ENCODE data around the gene ADNP. TPM values are rescaled to one million over a fixed set of nuclear protein-coding genes. Genes with fewer than 3 reads are reported as not detected.

ADNP gene
- polyA plus RNA-seq, 1 of the 3 experiments (the other 2 are of a cell fraction): 13.3 TPM

DNA sequence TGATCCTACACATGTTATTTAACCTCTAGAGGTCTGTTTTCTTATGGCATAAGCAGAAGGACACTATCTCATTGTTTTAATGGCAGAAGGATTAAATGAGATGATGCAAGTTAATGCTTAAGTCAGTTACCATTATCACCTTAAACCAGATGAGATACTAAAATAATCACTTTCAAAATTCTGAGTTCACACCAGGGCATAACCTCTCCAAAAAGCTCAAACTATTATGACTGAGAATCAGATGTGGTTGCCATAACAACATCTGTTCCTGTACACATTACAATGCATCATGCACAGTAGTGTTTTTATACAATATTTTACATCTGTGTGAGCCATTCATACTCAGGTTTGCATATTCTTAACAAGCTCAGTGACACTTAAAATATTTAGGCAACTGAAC, 10.2 kb downstream of the ADNP start:
- Histone ChIP-seq H3K27me3 (ENCODE audit: insufficient read depth) (no peaks in the 10 kb centered on the region), H3F3A (replicated peaks; ENCODE audit: insufficient read depth) (peaks cover 27% of the 10 kb centered on the region), H3K9ac (no peak overlapping the region; the same call in 1 of the 2 replicates), H3K79me2 (ENCODE audit: insufficient read depth) (peaks cover 100% of the 10 kb centered on the region), H4K20me1 (ENCODE audit: insufficient read depth) (peaks cover 100% of the 10 kb centered on the region), H3K9me2 (no peaks in the 10 kb centered on the region), H3K4me2 (peak overlapping the region; percentile 22; the same call in 1 of the 2 replicates), H3K4me1 (ENCODE audit: control insufficient read depth in 1 of 2, insufficient read depth in 2 of 2, low read depth in 1 of 2, low read length in 1 of 2) (peaks cover 30 to 37% of the 10 kb centered on the region in 2 experiments; a peak in 3 of 4 replicates), H3K27ac (ENCODE audit: low read depth in 2 of 2, low read length in 1 of 2) (peak overlapping the region in 1 of 2 experiments; percentile 46; a peak in 2 of 4 replicates), H2AFZ (ENCODE audit: low read depth) (no peak overlapping the region), H3K36me3 (replicated peaks in 1 of 2; ENCODE audit: control insufficient read depth in 1 of 2, insufficient read depth in 2 of 2, low read length in 1 of 2) (peaks cover 46 to 51% of the 10 kb centered on the region in 2 experiments), H3K4me3 (ENCODE audit: low read depth in 2 of 2, low read length in 1 of 2) (no peak overlapping the region), H3K9me3 (no peaks in the 10 kb centered on the region)
- POLR2A ChIA-PET: no interaction called here
- no peak for DNase-seq
- CTCF ChIA-PET: interaction anchor here (0.9 to 16.1 kb wide), 3 partner anchors 9 to 130 kb away, joined by 3 to 340 read pairs (median 58); partner anchors contain the start of genes ADNP and BCAS4
- TF ChIP-seq, protein P1, sequence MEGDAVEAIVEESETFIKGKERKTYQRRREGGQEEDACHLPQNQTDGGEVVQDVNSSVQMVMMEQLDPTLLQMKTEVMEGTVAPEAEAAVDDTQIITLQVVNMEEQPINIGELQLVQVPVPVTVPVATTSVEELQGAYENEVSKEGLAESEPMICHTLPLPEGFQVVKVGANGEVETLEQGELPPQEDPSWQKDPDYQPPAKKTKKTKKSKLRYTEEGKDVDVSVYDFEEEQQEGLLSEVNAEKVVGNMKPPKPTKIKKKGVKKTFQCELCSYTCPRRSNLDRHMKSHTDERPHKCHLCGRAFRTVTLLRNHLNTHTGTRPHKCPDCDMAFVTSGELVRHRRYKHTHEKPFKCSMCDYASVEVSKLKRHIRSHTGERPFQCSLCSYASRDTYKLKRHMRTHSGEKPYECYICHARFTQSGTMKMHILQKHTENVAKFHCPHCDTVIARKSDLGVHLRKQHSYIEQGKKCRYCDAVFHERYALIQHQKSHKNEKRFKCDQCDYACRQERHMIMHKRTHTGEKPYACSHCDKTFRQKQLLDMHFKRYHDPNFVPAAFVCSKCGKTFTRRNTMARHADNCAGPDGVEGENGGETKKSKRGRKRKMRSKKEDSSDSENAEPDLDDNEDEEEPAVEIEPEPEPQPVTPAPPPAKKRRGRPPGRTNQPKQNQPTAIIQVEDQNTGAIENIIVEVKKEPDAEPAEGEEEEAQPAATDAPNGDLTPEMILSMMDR (IDR thresholded peaks at IDR 0.05): no peak
- TF ChIP-seq, protein P2, sequence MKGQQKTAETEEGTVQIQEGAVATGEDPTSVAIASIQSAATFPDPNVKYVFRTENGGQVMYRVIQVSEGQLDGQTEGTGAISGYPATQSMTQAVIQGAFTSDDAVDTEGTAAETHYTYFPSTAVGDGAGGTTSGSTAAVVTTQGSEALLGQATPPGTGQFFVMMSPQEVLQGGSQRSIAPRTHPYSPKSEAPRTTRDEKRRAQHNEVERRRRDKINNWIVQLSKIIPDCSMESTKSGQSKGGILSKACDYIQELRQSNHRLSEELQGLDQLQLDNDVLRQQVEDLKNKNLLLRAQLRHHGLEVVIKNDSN (IDR thresholded peaks at IDR 0.05; ENCODE audit: borderline replicate concordance, low read depth): no peak
- TF ChIP-seq, protein P3, sequence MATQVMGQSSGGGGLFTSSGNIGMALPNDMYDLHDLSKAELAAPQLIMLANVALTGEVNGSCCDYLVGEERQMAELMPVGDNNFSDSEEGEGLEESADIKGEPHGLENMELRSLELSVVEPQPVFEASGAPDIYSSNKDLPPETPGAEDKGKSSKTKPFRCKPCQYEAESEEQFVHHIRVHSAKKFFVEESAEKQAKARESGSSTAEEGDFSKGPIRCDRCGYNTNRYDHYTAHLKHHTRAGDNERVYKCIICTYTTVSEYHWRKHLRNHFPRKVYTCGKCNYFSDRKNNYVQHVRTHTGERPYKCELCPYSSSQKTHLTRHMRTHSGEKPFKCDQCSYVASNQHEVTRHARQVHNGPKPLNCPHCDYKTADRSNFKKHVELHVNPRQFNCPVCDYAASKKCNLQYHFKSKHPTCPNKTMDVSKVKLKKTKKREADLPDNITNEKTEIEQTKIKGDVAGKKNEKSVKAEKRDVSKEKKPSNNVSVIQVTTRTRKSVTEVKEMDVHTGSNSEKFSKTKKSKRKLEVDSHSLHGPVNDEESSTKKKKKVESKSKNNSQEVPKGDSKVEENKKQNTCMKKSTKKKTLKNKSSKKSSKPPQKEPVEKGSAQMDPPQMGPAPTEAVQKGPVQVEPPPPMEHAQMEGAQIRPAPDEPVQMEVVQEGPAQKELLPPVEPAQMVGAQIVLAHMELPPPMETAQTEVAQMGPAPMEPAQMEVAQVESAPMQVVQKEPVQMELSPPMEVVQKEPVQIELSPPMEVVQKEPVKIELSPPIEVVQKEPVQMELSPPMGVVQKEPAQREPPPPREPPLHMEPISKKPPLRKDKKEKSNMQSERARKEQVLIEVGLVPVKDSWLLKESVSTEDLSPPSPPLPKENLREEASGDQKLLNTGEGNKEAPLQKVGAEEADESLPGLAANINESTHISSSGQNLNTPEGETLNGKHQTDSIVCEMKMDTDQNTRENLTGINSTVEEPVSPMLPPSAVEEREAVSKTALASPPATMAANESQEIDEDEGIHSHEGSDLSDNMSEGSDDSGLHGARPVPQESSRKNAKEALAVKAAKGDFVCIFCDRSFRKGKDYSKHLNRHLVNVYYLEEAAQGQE (IDR thresholded peaks at IDR 0.05; ENCODE audit: low read depth, low read length): no peak
- TF ChIP-seq GATA2 (CRISPR knock-in tag; IDR thresholded peaks at IDR 0.05): no peak
- TF ChIP-seq RXRA (IDR thresholded peaks at IDR 0.05; ENCODE audit: borderline replicate concordance, low read depth): no peak
- TF ChIP-seq YY1 (IDR thresholded peaks at IDR 0.05; ENCODE audit: low read depth): no peak
- TF ChIP-seq, protein P4, sequence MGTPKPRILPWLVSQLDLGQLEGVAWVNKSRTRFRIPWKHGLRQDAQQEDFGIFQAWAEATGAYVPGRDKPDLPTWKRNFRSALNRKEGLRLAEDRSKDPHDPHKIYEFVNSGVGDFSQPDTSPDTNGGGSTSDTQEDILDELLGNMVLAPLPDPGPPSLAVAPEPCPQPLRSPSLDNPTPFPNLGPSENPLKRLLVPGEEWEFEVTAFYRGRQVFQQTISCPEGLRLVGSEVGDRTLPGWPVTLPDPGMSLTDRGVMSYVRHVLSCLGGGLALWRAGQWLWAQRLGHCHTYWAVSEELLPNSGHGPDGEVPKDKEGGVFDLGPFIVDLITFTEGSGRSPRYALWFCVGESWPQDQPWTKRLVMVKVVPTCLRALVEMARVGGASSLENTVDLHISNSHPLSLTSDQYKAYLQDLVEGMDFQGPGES (IDR thresholded peaks at IDR 0.05; ENCODE audit: low read depth, low read length): no peak

DNA sequence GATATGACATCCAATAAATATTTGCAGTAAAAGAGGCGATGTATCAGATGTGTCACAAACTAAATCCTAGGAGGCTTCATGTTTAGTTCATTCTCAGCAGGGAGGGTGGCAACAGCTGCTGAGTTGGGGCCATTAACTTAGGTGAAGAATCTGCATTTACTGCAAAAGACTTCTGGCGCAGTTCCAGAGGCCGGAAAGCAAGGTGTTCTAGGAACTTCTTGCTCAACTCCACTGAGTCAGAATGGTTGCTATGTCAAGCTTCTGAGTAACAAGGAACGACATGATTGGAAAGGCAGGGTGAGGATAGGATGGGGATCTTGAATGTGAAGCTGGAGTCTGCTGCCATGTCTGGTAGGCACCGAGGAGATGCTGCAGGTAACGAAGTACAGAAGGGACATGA, 11.7 kb downstream of the ADNP start:
- H3K79me2 ChIP-seq (ENCODE audit: insufficient read depth): peaks cover 100% of the 10 kb centered on the region
- H2AFZ ChIP-seq (ENCODE audit: low read depth): no peak overlapping the region
- DNase-seq: no peak
- H3K4me1 ChIP-seq (ENCODE audit: control insufficient read depth in 1 of 2, insufficient read depth in 2 of 2, low read depth in 1 of 2, low read length in 1 of 2): peaks cover 40 to 51% of the 10 kb centered on the region in 2 experiments
- H4K20me1 ChIP-seq (ENCODE audit: insufficient read depth): peaks cover 100% of the 10 kb centered on the region
- H3K4me2 ChIP-seq: no peak overlapping the region
- POLR2A ChIA-PET: no interaction called here
- H3K4me3 ChIP-seq (ENCODE audit: low read depth in 2 of 2, low read length in 1 of 2): no peak overlapping the region
- peak overlapping the region in 1 of 2 experiments; percentile 46; a peak in 1 of 4 replicates for H3K27ac ChIP-seq (ENCODE audit: low read depth in 2 of 2, low read length in 1 of 2)
- H3K27me3 ChIP-seq (ENCODE audit: insufficient read depth): no peaks in the 10 kb centered on the region
- H3K9me2 ChIP-seq: no peaks in the 10 kb centered on the region
- 76% methylated on average over 6 of the region's 6 CpGs for WGBS (ENCODE audit: low lambda C conversion rate)
- H3K36me3 ChIP-seq (replicated peaks in 1 of 2; ENCODE audit: control insufficient read depth in 1 of 2, insufficient read depth in 2 of 2, low read length in 1 of 2): peaks cover 39 to 46% of the 10 kb centered on the region in 2 experiments
- CTCF ChIA-PET: interaction anchor here (0.9 to 16.1 kb wide), 4 partner anchors 9 to 128 kb away, joined by 3 to 340 read pairs (median 31); partner anchors contain the start of genes ADNP and BCAS4
- H3K9me3 ChIP-seq: no peaks in the 10 kb centered on the region
- H3K9ac ChIP-seq: no peak overlapping the region
- H3F3A ChIP-seq (replicated peaks; ENCODE audit: insufficient read depth): peaks cover 41% of the 10 kb centered on the region
- TF ChIP-seq, protein P5, sequence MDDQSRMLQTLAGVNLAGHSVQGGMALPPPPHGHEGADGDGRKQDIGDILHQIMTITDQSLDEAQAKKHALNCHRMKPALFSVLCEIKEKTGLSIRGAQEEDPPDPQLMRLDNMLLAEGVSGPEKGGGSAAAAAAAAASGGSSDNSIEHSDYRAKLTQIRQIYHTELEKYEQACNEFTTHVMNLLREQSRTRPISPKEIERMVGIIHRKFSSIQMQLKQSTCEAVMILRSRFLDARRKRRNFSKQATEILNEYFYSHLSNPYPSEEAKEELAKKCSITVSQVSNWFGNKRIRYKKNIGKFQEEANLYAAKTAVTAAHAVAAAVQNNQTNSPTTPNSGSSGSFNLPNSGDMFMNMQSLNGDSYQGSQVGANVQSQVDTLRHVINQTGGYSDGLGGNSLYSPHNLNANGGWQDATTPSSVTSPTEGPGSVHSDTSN (IDR thresholded peaks at IDR 0.05): no peak
- TF ChIP-seq SMC3 (IDR thresholded peaks at IDR 0.05; ENCODE audit: low read depth, low read length) (no peak), GABPA (IDR thresholded peaks at IDR 0.05; ENCODE audit: low read depth) (no peak), SIN3A (IDR thresholded peaks at IDR 0.05; ENCODE audit: borderline replicate concordance, low read depth, low read length) (no peak), NRF1 (IDR thresholded peaks at IDR 0.05; ENCODE audit: low read depth, low read length) (no peak), FOXM1 (IDR thresholded peaks at IDR 0.05; ENCODE audit: low read depth) (no peak), JUND (IDR thresholded peaks at IDR 0.05) (no peak), RXRA (IDR thresholded peaks at IDR 0.05; ENCODE audit: borderline replicate concordance, low read depth) (no peak)
- TF ChIP-seq, protein P1 (IDR thresholded peaks at IDR 0.05): no peak

Data from SK-N-SH (cell line).